Skeletal muscle cell (primary cell): ENCODE data around the gene ZNF433.
"Not testable (repeated sequence)": the region's sequence is repeated elsewhere in the genome, so short reads cannot be mapped to it uniquely, and the experiment has no call there.

Experiments
- DNase-seq: peaks from one replicate; pipeline ENCODE4 v3.0.0-alpha.2; 2010; ENCODE audit warnings: low read depth
- H3K4me3 ChIP-seq: 2 replicates; pipeline ENCODE4 v1.5.1; 2011; ENCODE audit warnings: low read depth, mild to moderate bottlenecking, control low read depth, low read length, moderate library complexity

Gene ZNF433

DNA sequence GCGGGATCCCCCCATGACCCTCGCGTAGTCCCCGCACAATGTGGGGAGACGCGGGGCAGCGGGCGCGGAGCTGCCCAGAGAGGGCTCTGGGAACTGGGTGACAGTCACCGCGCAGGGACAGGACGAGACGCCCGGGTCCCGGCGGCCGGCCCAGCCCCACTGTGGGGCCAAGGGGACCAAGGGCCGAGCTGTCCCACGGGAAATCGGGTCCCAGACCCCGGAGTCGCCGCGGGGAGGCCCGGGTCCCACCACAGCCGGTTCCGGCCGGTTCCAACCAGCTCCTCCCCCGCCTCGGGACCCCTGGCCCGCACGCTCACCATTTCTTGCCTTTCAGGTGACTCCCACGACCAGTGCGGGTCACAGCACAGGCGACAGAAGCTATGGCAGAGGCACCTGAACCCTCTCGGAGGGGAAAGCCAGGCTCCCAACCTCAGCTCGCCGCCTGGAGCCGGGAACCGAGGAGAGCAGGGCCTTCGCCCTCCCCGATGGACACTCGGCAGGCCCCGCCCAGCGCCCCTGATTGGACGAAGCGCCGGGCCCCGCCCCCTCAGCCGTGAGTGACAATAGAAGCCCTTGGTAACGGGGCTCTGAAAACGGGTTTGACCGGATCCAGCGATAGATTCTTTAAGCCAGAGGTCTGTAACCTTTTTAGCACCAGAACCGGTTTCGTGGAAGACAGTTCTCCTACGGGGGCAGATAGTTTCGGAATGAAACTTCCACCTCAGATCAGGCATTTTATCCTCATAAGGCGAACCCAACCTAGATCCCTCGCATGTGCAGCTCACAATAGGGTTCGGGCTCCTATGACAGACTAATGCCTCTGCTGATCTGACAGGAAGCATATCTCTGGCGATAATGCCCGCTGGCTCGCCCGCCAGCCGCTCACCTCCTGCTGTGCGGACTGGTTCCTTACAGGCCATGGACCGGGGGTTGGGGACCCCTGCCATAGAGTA lies at the start of gene ZNF433:
Gene ZNF433 (minus strand): TSS at position 460 of the 953 bp plus-strand sequence. CDS start 140 bp downstream, at position 320.
- peak; percentile 31 for DNase-seq
- H3K4me3 ChIP-seq: peak within 1 kb of the TSS; percentile 75

DNA sequence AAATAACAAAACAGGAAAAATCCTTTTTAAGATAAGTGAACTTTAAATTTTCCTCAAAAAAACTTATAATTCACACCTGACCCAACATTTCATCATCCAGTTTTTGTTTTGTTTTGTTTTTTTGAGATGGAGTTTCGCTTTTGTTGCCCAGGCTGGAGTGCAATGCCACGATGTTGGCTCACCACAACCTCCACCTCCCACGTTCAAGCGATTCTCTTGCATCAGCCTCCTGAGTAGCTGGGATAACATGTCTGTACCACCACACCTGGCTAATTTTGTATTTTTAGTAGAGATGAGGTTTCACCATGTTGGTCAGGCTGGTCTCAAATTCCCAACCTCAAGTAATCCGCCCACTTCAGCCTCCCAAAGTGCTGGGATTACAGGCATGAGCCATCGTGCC lies 47.9 kb upstream of the ZNF433 start:
- not testable (repeated sequence) for DNase-seq, H3K4me3 ChIP-seq

DNA sequence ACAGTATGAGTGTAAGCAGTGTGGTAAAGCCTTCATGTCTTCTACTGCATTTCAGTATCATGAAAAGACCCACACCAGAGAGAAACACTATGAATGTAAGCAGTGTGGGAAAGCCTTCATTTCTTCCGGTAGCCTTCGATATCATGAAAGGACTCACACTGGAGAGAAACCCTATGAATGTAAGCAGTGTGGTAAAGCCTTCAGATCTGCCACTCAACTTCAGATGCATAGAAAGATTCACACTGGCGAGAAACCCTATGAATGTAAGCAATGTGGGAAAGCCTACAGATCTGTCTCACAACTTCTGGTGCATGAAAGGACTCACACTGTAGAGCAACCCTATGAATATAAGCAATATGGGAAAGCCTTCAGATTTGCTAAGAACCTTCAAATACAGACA lies 41.9 kb upstream of the ZNF433 start:
- no peak overlapping the region for H3K4me3 ChIP-seq
- no peak for DNase-seq

DNA sequence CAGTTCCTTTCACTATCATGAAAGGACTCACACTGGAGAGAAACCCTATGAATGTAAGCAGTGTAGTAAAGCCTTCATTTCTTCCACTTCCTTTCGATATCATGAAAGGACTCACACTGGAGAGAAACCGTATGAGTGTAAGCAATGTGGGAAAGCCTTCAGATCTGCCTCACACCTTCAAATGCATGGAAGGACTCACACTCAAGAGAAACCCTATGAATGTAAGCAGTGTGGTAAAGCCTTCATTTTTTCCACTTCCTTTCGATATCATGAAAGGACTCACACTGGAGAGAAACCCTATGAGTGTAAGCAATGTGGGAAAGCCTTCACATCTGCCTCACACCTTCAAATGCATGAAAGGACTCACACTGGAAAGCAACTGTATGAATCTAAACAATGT lies 40.9 kb upstream of the ZNF433 start:
- H3K4me3 ChIP-seq, DNase-seq: not testable (repeated sequence)

DNA sequence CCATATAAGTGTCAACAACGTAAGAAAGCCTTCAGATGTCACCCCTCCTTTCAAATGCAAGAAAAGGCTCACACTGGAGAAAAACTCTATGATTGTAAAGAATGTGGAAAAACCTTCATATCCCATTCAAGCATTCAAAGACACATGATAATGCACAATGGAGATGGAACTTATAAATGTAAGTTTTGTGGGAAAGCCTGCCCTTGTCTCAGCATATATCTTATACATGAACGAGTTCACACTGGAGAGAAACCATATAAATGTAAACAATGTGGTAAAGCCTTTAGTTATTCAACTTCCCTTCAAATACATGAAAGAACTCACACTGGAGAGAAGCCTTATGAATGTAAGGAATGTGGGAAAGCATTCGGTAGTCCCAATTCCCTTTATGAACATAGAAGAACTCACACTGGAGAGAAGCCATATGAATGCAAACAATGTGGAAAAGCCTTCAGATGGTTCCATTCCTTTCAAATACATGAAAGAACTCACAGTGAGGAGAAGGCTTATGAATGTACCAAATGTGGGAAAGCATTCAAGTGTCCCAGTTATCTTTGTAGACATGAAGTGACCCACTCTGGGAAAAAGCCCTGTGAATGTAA lies 40.2 kb upstream of the ZNF433 start:
- DNase-seq: no peak
- no peak overlapping the region for H3K4me3 ChIP-seq

DNA sequence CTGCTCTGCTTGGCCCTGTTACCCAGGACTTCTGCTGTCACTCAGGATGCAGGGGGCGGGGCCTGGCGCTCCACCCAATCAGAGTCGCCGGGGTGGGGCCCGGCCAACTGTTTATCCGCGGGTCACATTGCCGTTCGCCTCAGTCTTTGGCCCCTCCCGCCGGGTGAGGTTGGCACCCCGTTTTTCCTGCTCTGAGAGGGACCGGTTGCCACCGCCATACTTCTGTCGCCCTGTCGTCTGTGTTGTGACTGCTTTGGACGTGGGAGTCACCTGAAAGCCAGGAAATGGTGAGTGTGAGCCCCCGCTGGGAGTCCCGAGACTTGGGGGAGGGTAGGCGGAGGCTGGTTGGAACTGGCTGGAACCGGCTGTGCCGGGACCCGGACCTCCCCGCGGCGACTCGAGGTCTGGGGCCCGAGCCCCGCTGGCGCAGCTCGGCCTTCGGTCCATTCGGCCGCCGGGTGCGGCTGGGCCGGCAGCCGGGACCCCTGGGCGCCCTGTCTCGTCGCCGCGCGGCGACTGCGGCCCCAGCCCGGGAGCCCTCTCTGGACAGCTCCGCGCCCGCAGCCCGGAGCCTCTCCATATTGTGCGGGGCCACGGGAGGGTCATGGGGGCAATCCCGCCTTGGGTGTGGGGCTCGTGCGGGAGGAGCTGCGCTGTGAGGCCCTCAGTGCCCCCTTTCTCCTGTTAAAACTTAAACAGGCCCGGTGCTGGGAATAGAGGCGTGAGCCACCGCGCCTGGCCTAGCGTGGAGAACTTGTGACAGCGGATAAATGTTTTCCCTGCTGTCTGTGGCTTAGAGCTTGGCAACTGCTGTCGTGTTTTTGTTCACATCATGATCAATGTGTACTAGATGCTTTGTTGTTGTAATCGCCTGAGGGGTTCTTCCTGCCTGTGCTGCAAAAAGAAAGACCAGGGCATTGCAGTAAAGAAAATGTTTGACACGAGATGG lies 29.4 kb upstream of the ZNF433 start, which contains the start of gene ZNF844:
Gene ZNF844 (plus strand): TSS at position 142 of the 949 bp plus-strand sequence. CDS start 143 bp downstream, at position 285.
- peak; percentile 35 for DNase-seq
- peak within 1 kb of the TSS; percentile 81 for H3K4me3 ChIP-seq

DNA sequence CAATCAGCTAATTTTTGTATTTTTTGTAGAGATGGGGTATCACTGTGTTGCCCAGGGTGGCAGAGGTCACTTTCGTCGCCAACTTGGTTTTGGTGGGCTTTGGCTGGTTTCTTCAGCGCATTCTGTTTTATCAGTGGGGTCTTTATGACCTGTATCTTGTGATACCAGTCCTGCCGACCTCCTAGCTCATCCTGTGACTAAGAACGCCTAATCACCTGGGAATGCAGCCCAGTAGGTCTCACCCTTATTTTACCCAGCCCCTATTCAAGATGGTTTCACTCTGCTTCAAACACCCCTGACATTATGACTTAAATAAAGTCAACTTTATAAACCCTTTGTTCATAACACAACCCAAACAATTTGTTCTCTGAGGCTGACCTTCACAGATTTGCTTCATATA lies 20.3 kb upstream of the ZNF433 start:
- DNase-seq: no peak
- H3K4me3 ChIP-seq: no peak overlapping the region

DNA sequence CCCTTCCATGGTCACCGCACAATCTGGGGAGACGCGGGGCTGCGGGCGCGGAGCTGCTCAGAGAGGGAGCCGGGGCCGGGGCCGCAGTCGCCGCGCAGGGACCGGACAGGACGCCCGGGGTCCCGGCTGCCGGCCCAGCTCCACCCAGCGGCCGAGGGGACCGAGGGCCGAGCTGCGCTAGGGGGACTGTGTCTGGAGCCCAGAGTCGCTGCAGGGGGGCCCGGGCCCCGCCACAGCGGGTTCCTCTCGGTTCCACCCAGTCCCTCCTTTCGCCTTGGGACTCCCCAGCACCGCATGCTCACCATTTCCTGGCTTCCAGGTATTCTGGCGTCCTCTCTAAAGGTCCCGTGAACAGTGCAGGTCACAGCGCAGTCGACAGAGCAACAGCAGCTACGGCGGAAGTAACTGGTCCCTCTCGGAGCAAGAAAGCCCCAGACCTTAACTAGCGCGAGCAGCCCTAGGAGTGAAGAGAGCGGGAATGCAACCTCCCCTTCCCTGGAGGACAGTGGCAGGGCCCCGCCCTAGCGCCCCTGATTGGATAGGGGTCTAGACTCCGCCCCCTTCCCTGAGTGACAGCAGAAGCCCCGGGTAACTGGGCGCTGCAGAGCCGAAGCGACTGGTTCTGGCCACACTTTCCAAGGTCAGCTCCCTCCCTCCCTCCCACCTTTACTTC lies 17.2 kb upstream of the ZNF433 start, which contains the start of gene ZNF878:
Gene ZNF878 (minus strand): TSS at position 465 of the 673 bp plus-strand sequence. CDS start 160 bp downstream, at position 305.
- peak within 1 kb of the TSS; percentile 71 for H3K4me3 ChIP-seq
- peak; percentile 25 for DNase-seq

DNA sequence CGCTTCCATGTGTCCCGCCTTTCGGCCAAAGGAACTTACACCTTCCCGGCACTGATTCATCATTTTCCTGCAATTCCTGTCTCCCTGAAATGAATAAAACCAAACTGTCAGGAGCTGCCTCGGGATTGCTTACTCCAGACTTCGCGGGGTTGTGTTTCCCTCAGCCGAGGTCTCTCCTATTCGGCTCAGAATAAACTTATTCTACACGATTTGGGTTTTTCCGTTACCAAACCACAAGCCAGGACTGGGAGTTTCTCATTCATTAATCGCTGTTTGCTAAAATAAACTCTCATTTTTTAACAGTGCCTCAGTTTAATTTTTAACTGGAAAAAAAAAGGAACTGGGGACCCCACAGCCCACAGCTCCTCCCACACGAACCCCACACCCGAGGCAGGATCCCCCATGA lies 16.6 kb upstream of the ZNF433 start:
- DNase-seq: no peak

DNA sequence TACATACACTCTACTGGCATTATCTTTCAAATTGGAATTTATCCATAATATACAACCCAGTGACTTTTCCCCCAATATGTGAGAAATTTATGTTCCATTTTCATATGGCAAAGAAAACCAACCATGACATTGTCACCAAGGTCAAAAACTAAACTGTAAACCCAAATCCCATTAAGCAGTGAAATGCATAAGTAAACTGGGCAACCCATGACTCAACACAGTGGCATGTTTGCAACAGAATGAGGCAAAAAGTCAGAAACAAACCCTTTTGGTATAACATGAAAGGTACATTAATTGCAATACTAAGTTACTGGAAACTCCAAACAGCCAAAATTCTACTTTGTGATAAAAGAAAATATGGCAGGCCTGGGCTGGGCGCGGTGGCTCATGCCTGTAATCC lies 12.4 kb upstream of the ZNF433 start:
- DNase-seq: no peak
- H3K4me3 ChIP-seq: no peak overlapping the region

More for the DNA sequence above, 16.6 kb upstream of the ZNF433 start:
- H3K4me3 ChIP-seq: peak overlapping the region; percentile 71

DNA sequence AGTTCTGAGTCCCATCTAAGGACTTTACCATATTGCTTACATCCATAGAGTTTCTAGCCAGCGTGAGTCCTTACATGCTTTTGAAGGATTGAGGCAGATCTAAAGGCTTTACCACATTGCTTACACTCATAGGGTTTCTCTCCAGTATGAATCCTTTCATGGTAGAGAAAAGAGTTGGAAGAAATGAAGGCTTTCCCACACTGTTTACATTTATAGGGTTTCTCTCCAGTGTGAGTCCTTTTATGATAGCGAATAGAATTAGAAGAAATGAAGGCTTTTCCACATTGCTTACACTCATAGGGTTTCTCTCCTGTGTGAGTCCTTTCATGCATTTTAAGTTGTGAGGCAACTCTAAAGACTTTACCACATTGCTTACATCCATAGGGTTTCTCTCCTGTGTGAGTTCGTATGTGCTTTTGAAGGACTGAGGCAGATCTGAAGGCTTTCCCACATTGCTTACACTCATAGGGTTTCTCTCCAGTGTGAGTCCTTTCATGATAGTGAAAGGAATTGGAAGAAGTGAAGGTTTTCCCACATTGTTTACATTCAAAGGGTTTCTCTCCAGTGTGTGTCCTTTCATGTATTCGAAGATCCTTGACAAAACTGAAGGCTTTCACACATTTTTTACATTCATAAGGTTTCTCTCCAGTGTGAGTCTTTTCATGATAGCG lies 8.4 kb upstream of the ZNF433 start:
- no peak for DNase-seq
- H3K4me3 ChIP-seq: no peak overlapping the region

DNA sequence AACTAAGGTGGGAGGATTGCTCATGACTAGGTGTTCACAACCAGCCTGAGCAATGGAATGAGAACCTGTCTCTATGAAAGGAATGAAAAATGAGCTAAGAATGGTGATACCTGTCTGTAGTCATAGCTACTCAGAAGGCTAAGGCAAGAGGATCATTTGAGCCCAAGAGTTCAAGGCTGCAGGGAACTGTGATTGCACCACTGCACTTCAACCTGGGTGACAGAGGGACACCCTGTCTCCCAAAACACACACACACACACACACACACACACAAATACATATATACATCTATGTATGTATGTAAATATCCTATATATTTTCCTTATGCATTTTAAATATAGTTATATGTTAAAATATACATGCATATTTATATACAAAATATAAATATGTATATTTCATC lies 7.4 kb upstream of the ZNF433 start:
- H3K4me3 ChIP-seq: no peak overlapping the region
- no peak for DNase-seq

DNA sequence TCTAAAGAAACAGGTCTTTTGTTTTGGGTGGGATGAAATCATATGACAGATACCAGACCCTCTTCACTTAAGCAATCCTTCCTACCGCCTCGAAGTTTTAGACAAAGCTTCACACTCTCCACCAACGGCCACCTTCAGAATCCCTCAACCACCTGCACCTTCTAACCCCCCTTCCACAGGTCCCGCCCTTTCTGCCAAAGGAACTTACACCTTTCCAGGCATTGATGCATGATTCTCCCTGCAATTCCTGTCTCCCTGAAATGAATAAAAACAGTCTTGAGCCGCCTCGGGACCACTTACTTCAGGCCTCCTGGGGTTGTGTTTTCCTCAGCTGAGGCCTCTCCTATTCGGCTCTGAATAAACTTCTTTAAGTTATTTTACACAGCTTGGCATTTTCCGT lies 859 bp downstream of the ZNF433 start:
- H3K4me3 ChIP-seq: peak overlapping the region; percentile 75

DNA sequence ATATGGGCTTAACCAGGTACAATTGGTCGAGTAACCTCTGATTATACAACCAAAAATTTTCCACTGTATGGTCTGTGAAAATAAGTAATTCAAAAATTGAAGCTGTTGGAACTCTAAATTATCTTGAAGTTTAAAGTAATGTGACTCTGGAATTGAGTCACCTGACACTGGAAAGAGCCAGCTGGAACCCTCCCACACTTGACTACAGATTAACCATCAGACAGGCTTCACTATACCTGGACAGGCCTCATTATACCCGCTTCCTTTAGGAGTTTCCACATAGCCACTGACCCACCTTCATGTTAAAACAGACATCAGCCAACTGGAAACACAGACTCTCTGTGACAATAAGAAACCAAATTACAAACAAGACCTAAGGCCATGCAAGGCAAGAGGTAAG lies 1.3 kb downstream of the ZNF433 start:
- H3K4me3 ChIP-seq: peak overlapping the region; percentile 75
- DNase-seq: no peak

More for the DNA sequence above, 859 bp downstream of the ZNF433 start:
- DNase-seq: no peak

DNA sequence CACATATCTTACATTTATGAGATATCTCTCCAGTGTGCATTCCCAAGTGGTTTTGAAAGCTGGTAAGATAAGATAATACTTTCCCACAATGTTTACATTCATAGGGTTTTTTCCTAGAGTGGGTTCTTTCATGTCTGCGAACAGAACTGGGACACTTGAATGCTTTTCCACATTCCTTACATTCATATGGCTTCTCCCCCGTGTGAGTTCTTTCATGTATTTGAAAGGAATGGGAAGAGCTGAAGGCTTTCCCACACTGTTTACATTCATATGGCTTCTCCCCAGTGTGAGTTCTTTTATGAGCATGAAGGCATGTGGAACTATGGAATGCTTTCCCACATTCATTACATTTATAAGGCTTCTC lies 19.7 kb downstream of the ZNF433 start:
- no peak for DNase-seq
- no peak overlapping the region for H3K4me3 ChIP-seq

DNA sequence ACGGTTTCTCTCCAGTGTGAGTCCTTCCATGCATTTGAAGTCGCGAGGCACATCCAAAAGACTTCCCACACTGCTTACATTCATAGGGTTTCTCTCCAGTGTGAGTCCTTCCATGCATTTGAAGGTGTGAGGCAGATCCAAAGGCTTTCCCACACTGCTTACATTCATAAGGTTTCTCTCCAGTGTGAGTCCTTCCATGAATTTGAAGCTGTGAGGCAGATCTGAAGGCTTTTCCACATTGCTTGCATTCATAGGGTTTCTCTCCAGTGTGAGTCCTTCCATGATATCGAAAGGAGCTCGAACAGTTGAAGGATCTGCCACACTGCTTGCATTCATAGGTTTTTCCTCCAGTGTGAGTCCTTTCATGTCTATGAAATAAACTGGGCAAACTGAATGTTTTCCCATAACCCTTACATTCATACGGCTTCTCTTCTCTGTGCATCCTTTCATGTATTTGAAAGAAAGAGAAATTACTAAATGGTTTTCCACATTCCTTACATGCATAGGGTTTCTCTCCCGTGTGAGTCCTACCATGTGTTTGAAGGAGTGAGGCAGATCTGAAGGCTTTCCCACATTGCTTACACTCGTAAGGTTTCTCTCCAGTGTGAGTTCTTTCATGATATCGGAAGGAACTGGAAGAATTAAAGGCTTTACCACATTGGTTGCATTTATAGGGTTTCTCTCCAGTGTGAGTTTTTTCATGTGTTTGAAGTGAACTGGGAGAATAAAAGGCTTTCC lies 20.3 kb downstream of the ZNF433 start:
- no peak for DNase-seq
- H3K4me3 ChIP-seq: no peak overlapping the region

DNA sequence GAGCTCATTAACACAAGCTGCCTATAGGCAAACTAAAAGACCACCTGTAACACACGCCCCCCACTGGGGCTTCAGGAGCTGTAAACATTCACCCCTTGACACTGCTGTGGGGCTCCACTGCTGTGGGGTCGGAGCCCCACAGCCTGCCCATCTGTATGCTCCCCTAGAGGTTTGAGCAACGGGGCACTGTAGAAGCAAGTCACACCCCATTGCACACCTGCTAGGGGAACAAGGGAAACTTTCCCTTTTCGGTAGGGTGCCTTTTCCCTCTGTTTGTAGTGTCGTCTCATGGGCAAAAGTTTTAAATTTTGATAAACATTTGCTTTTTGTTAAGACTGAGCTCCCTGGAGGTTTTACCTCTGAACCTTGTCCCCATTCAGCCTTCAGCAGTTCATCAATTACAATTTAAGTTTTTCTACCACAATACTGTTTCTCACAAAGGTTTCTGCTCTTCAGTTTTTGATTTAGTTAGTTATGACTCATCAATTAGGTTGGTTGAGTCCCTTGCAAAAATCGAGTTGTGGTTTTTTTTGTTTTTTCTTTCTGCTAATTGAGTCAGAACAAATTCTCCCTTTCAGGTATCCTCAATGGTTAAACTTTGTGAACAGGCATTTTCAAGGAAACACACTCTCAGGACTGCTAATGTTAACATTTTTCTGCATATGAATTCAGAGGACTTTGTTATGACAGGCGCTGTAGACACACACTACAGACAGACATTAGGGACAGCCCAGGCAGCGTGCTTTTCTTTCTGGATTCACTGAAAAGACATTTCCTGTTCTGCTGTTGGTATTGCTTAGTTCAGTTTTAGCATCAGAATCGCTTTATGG lies 35.1 kb downstream of the ZNF433 start:
- no peak for DNase-seq
- H3K4me3 ChIP-seq: no peak overlapping the region
